ENCODE measurements around the gene NUTM2F.
"Not testable (repeated sequence)": the region's sequence is repeated elsewhere in the genome, so short reads cannot be mapped to it uniquely, and the experiment has no call there.

Gene NUTM2F

GRCh38 chr9:94315034-94315984 lies 13.1 kb downstream of the NUTM2F start:
- DNase-seq, result not testable (repeated sequence)

- no peak for DNase-seq
Observed at GRCh38 chr9:94303321-94303720, 25.1 kb downstream of the NUTM2F start.

GRCh38 chr9:94302426-94302825 lies 26.0 kb downstream of the NUTM2F start:
- no peak for DNase-seq

GRCh38 chr9:94301583-94301982 lies 26.9 kb downstream of the NUTM2F start:
- no peak for DNase-seq

GRCh38 chr9:94300470-94301301 lies 27.8 kb downstream of the NUTM2F start:
- DNase-seq, result no peak

- DNase-seq, result no peak
Observed at GRCh38 chr9:94298949-94299599, 29.4 kb downstream of the NUTM2F start.

GRCh38 chr9:94289691-94290090 lies 38.8 kb downstream of the NUTM2F start:
- no peak for DNase-seq

- no peak for DNase-seq
Observed at GRCh38 chr9:94287877-94288513, 40.4 kb downstream of the NUTM2F start.

GRCh38 chr9:94286116-94286515 lies 42.3 kb downstream of the NUTM2F start:
- DNase-seq, result no peak

GRCh38 chr9:94281101-94281500 lies 47.3 kb downstream of the NUTM2F start:
- DNase-seq, result no peak

- DNase-seq, result no peak
Observed at GRCh38 chr9:94280409-94280989, 47.9 kb downstream of the NUTM2F start.

GRCh38 chr9:94277885-94278536 lies 50.4 kb downstream of the NUTM2F start:
- no peak for DNase-seq

GRCh38 chr9:94277029-94277428 lies 51.4 kb downstream of the NUTM2F start:
- not testable (repeated sequence) for DNase-seq

GRCh38 chr9:94270009-94270408 lies 58.4 kb downstream of the NUTM2F start:
- no peak for DNase-seq

GRCh38 chr9:94269264-94269663 lies 59.2 kb downstream of the NUTM2F start:
- DNase-seq, result no peak
